Endothelial cell (in vitro differentiated cells): ENCODE data around the gene DCDC2B. TPM values are rescaled to one million over a fixed set of nuclear protein-coding genes. Genes with fewer than 3 reads are reported as not detected.

ENCODE experiments used
- DNase-seq: peaks from one replicate; pipeline ENCODE4 v3.0.0; 2021; ENCODE audit warnings: low spot score
- H3K27ac Mint-ChIP-seq: one replicate; pipeline ENCODE4 v1.8.0; 2021; ENCODE audit warnings: mixed read lengths, inconsistent platforms; ENCODE audit not compliant: unreplicated experiment
- H3K27me3 Mint-ChIP-seq: one replicate; pipeline ENCODE4 v1.8.0; 2021; ENCODE audit warnings: mild to moderate bottlenecking, moderate library complexity, mixed read lengths, inconsistent platforms; ENCODE audit not compliant: unreplicated experiment
- H3K36me3 Mint-ChIP-seq: one replicate; pipeline ENCODE4 v1.8.0; 2021; ENCODE audit warnings: mild to moderate bottlenecking, low read depth, mixed read lengths, inconsistent platforms; ENCODE audit not compliant: unreplicated experiment
- H3K4me1 Mint-ChIP-seq: one replicate; pipeline ENCODE4 v1.8.0; 2021; ENCODE audit warnings: mild to moderate bottlenecking, mixed read lengths, inconsistent platforms; ENCODE audit not compliant: unreplicated experiment
- H3K4me3 Mint-ChIP-seq: one replicate; pipeline ENCODE4 v1.8.0; 2021; ENCODE audit warnings: mild to moderate bottlenecking, mixed read lengths, inconsistent platforms; ENCODE audit not compliant: unreplicated experiment
- H3K9me3 Mint-ChIP-seq: one replicate; pipeline ENCODE4 v1.8.0; 2021; ENCODE audit warnings: mixed read lengths, inconsistent platforms; ENCODE audit not compliant: unreplicated experiment
- total RNA-seq: library from RNA; stranded (reverse); fragmentation: NEBNext Ultra II Directional; extraction: Animal tissue kit (Norgen Biotek cat#: 25700); gene quantifications from one replicate; pipeline ENCODE4 v1.2.1, GENCODE V29; 2021; ENCODE audit not compliant: unreplicated experiment
- TF ChIP-seq, protein P1 (sequence below): fragments of 200-600 bp; sonication (generic); IDR thresholded peaks from one replicate; pipeline ENCODE4 v1.5.0; 2021; ENCODE audit warnings: antibody characterized with exemption; ENCODE audit not compliant: unreplicated experiment

Gene DCDC2B
- total RNA-seq, 1 donor from 2014 or later = not detected

GRCh38 chr1:32247983-32248889 is 39.3 kb downstream of the DCDC2B start:
- Mint-ChIP-seq H3K4me1 (peaks cover 48% of the 10 kb centered on the region), H3K9me3 (no peaks in the 10 kb centered on the region), H3K27me3 (peaks cover 18% of the 10 kb centered on the region), H3K36me3 (peaks cover 5% of the 10 kb centered on the region), H3K4me3 (peak overlapping the region; percentile 51), H3K27ac (peak overlapping the region; percentile 83)
- TF ChIP-seq, protein P1, sequence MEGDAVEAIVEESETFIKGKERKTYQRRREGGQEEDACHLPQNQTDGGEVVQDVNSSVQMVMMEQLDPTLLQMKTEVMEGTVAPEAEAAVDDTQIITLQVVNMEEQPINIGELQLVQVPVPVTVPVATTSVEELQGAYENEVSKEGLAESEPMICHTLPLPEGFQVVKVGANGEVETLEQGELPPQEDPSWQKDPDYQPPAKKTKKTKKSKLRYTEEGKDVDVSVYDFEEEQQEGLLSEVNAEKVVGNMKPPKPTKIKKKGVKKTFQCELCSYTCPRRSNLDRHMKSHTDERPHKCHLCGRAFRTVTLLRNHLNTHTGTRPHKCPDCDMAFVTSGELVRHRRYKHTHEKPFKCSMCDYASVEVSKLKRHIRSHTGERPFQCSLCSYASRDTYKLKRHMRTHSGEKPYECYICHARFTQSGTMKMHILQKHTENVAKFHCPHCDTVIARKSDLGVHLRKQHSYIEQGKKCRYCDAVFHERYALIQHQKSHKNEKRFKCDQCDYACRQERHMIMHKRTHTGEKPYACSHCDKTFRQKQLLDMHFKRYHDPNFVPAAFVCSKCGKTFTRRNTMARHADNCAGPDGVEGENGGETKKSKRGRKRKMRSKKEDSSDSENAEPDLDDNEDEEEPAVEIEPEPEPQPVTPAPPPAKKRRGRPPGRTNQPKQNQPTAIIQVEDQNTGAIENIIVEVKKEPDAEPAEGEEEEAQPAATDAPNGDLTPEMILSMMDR = peak; percentile 90
- peak; percentile 87 for DNase-seq

GRCh38 chr1:32249831-32250525 is 41.1 kb downstream of the DCDC2B start:
- H3K27ac Mint-ChIP-seq = peak overlapping the region; percentile 97
- peaks cover 51% of the 10 kb centered on the region for H3K4me1 Mint-ChIP-seq
- H3K9me3 Mint-ChIP-seq = no peaks in the 10 kb centered on the region
- peaks cover 5% of the 10 kb centered on the region for H3K36me3 Mint-ChIP-seq
- TF ChIP-seq, protein P1 = no peak
- peak overlapping the region; percentile 72 for H3K4me3 Mint-ChIP-seq
- peak; percentile 57 for DNase-seq
- H3K27me3 Mint-ChIP-seq = peaks cover 18% of the 10 kb centered on the region

DNA sequence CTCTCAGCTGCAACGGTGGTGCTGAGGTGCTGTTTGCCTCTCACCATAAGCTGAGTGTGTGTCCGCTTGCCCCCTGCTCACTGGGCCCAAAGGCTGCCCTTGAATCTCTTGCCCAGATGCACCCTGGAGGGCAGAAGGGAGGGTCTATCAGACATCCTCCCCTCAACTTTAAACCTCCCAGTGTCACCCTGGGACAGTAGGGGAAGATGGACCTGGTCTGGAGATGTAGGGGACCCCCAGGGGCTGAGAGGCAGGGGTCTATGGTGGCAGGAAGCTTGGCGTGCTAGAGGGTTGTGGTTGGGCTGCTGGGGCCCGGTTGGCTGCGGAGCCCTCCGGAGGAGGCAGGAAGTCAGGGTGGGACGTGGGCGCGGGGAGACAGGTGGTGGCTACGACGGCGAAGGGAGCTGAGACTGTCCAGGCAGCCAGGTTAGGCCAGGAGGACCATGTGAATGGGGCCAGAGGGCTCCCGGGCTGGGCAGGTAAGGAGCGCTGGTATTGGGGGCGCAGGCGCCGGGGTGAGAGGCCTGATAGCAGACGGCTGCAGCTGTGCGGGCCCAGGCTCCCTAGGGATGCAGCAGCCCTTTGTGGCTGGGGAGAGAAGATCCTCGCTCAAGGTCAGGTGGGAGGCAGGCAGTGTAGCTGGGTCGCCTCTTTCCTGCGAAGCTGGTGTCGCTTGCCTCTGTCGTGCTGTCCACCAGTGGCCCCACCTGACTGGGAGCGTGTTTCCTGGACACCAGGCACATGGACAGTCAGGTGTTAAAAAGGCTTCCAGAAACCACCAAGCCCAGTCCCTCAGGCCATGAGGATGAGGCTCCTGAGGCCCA is 42.2 kb downstream of the DCDC2B start, which contains the start of gene LCK:
TSS of gene LCK (plus strand) at position 373 of the 824 bp plus-strand sequence. CDS start 23,065 bp downstream, outside the sequence.
- Mint-ChIP-seq H3K27ac (peak within 1 kb of the TSS; percentile 97), H3K9me3 (no peaks in the 10 kb centered on the region), H3K36me3 (peaks cover 5% of the 10 kb centered on the region), H3K4me1 (peaks cover 51% of the 10 kb centered on the region), H3K4me3 (peak within 1 kb of the TSS; percentile 72), H3K27me3 (peaks cover 18% of the 10 kb centered on the region)
- DNase-seq = no peak
- TF ChIP-seq, protein P1 = no peak

GRCh38 chr1:32255072-32256071 is 46.5 kb downstream of the DCDC2B start:
- Mint-ChIP-seq H3K36me3 (peaks cover 5% of the 10 kb centered on the region), H3K27ac (no peak overlapping the region), H3K9me3 (no peaks in the 10 kb centered on the region), H3K27me3 (peaks cover 4% of the 10 kb centered on the region), H3K4me1 (peaks cover 29% of the 10 kb centered on the region), H3K4me3 (no peak overlapping the region)
- no peak for DNase-seq
- TF ChIP-seq, protein P1 = no peak
